ENCODE data around the gene RMC1.
"Not testable (repeated sequence)": the region's sequence is repeated elsewhere in the genome, so short reads cannot be mapped to it uniquely, and the experiment has no call there.

Gene RMC1

GRCh38 chr18:23532848-23533247 is 29.5 kb downstream of the RMC1 start:
- DNase-seq (ENCODE audit: low read depth, low spot score), result no peak

- no peak for DNase-seq (ENCODE audit: low read depth, low spot score)
Observed at GRCh38 chr18:23534276-23534675, 31.0 kb downstream of the RMC1 start.

- no peak for DNase-seq (ENCODE audit: low read depth, low spot score)
Observed at GRCh38 chr18:23536204-23536603, 32.9 kb downstream of the RMC1 start.

- DNase-seq (ENCODE audit: low read depth, low spot score), result no peak
Observed at GRCh38 chr18:23537274-23537673, 34.0 kb downstream of the RMC1 start.

GRCh38 chr18:23538001-23538400 is 34.7 kb downstream of the RMC1 start:
- DNase-seq (ENCODE audit: low read depth, low spot score), result no peak

- no peak for DNase-seq (ENCODE audit: low read depth, low spot score)
Observed at GRCh38 chr18:23538870-23539269, 35.6 kb downstream of the RMC1 start.

- DNase-seq (ENCODE audit: low read depth, low spot score), result no peak
Observed at GRCh38 chr18:23539296-23539695, 36.0 kb downstream of the RMC1 start.

- no peak for DNase-seq (ENCODE audit: low read depth, low spot score)
Observed at GRCh38 chr18:23539911-23540525, 36.7 kb downstream of the RMC1 start.

- DNase-seq (ENCODE audit: low read depth, low spot score), result no peak
Observed at GRCh38 chr18:23540867-23541266, 37.6 kb downstream of the RMC1 start.

- no peak for DNase-seq (ENCODE audit: low read depth, low spot score)
Observed at GRCh38 chr18:23541349-23542093, 38.2 kb downstream of the RMC1 start.

- DNase-seq (ENCODE audit: low read depth, low spot score), result no peak
Observed at GRCh38 chr18:23542461-23542860, 39.1 kb downstream of the RMC1 start.

- no peak for DNase-seq (ENCODE audit: low read depth, low spot score)
Observed at GRCh38 chr18:23545247-23545789, 42.0 kb downstream of the RMC1 start.

GRCh38 chr18:23547306-23547705 is 44.0 kb downstream of the RMC1 start:
- no peak for DNase-seq (ENCODE audit: low read depth, low spot score)

GRCh38 chr18:23547846-23548245 is 44.5 kb downstream of the RMC1 start:
- no peak for DNase-seq (ENCODE audit: low read depth, low spot score)

GRCh38 chr18:23548275-23548674 is 45.0 kb downstream of the RMC1 start:
- DNase-seq (ENCODE audit: low read depth, low spot score), result no peak

GRCh38 chr18:23548719-23549118 is 45.4 kb downstream of the RMC1 start:
- DNase-seq (ENCODE audit: low read depth, low spot score), result no peak

- DNase-seq (ENCODE audit: low read depth, low spot score), result no peak
Observed at GRCh38 chr18:23550898-23551297, 47.6 kb downstream of the RMC1 start.

- no peak for DNase-seq (ENCODE audit: low read depth, low spot score)
Observed at GRCh38 chr18:23551978-23552377, 48.7 kb downstream of the RMC1 start.

- DNase-seq (ENCODE audit: low read depth, low spot score), result no peak
Observed at GRCh38 chr18:23552505-23552904, 49.2 kb downstream of the RMC1 start.

- DNase-seq (ENCODE audit: low read depth, low spot score), result no peak
Observed at GRCh38 chr18:23553887-23554286, 50.6 kb downstream of the RMC1 start.

GRCh38 chr18:23556145-23556780 is 53.0 kb downstream of the RMC1 start:
- DNase-seq (ENCODE audit: low read depth, low spot score), result no peak

GRCh38 chr18:23557511-23557910 is 54.2 kb downstream of the RMC1 start:
- DNase-seq (ENCODE audit: low read depth, low spot score), result not testable (repeated sequence)

GRCh38 chr18:23560186-23560585 is 56.9 kb downstream of the RMC1 start:
- no peak for DNase-seq (ENCODE audit: low read depth, low spot score)
